IMR-90 (cell line): ENCODE results near the gene PXT1. TPM values are rescaled to one million over a fixed set of nuclear protein-coding genes. Genes with fewer than 3 reads are reported as not detected.

ENCODE experiments used
- ATAC-seq: fragments of 200-7000 bp; cut with Tn5 transposase; 2 replicates; pipeline ENCODE4 v1.9.1; 2020; ENCODE audit warnings: low read depth, mild to moderate bottlenecking, moderate library complexity
- BruUV-seq: library from RNA; stranded (reverse); fragments of 400-500 nt; replicated peaks from 2 replicates; lab custom pipeline; 2021; lab: Mats Ljungman, UMichigan
- CTCF ChIA-PET: fragments of 300-600 bp; formaldehyde crosslinking; extraction: SDS; loops from one replicate; lab custom pipeline; 2021; ENCODE audit warnings: antibody characterized with exemption; lab: Yijun Ruan, JAX
- POLR2A ChIA-PET: fragments of 300-600 bp; sonication (Branson Sonifier 250); formaldehyde crosslinking; loops from one replicate; lab custom pipeline; 2022; ENCODE audit warnings: antibody characterized with exemption; ENCODE audit not compliant: unreplicated experiment; lab: Charles Lee
- DNase-seq: peaks from one replicate; pipeline ENCODE4 v3.0.0; 2013
- H2AFZ ChIP-seq: replicated peaks from 2 replicates; pipeline ENCODE3; 2013; ENCODE audit warnings: low read length, mild to moderate bottlenecking; ENCODE audit not compliant: poor library complexity
- H2AK5ac ChIP-seq: 2 replicates; pipeline ENCODE4 v1.6.1; 2013; ENCODE audit warnings: low read depth, low read length, inconsistent platforms
- H2AK9ac ChIP-seq: replicated peaks from 2 replicates; pipeline ENCODE3; 2013; ENCODE audit warnings: mild to moderate bottlenecking, low read depth, low read length, moderate library complexity; ENCODE audit not compliant: poor library complexity
- H2BK120ac ChIP-seq: 2 replicates; pipeline ENCODE4 v1.6.1; 2013; ENCODE audit warnings: low read depth, low read length, inconsistent platforms
- H2BK15ac ChIP-seq: 3 replicates; pipeline ENCODE4 v1.6.1; 2013; ENCODE audit warnings: low read depth, low read length, inconsistent platforms
- H2BK20ac ChIP-seq: 2 replicates; pipeline ENCODE4 v1.6.1; 2013; ENCODE audit warnings: low read depth, mild to moderate bottlenecking, inconsistent platforms, low read length, moderate library complexity
- H2BK5ac ChIP-seq: 2 replicates; pipeline ENCODE4 v1.6.1; 2013; ENCODE audit warnings: mild to moderate bottlenecking, low read depth, low read length, inconsistent platforms; ENCODE audit not compliant: poor library complexity, severe bottlenecking
- H3K14ac ChIP-seq: replicated peaks from 2 replicates; pipeline ENCODE4 v1.6.1; 2013; ENCODE audit warnings: low read depth, low read length, inconsistent platforms
- H3K18ac ChIP-seq: 2 replicates; pipeline ENCODE4 v1.6.1; 2013; ENCODE audit warnings: low read depth, low read length, control low read depth
- H3K23ac ChIP-seq: 2 replicates; pipeline ENCODE4 v1.6.1; 2013; ENCODE audit warnings: low read depth, low read length, inconsistent platforms
- H3K27ac ChIP-seq: 2 replicates; pipeline ENCODE4 v1.5.1; 2013; ENCODE audit warnings: mild to moderate bottlenecking, control low read depth, low read length; ENCODE audit not compliant: insufficient read depth
- H3K27me3 ChIP-seq: 2 replicates; pipeline ENCODE4 v1.6.1; 2013; ENCODE audit warnings: low read length; ENCODE audit not compliant: control insufficient read depth, insufficient read depth
- H3K36me3 ChIP-seq: 2 replicates; pipeline ENCODE4 v1.6.1; 2013; ENCODE audit warnings: low read length, mixed read lengths; ENCODE audit not compliant: control insufficient read depth, insufficient read depth
- H3K4ac ChIP-seq: 2 replicates; pipeline ENCODE4 v1.6.1; 2013; ENCODE audit warnings: low read depth, low read length, inconsistent platforms
- H3K4me1 ChIP-seq: 2 replicates; pipeline ENCODE4 v1.6.1; 2013; ENCODE audit warnings: low read length, mixed read lengths; ENCODE audit not compliant: control insufficient read depth, insufficient read depth
- H3K4me2 ChIP-seq: 2 replicates; pipeline ENCODE4 v1.6.1; 2013; ENCODE audit warnings: low read depth, mild to moderate bottlenecking, control low read depth, low read length, moderate library complexity
- H3K4me3 ChIP-seq: 2 replicates; pipeline ENCODE4 v1.5.1; 2013; ENCODE audit warnings: low read depth, mild to moderate bottlenecking, control low read depth, low read length, moderate library complexity; ENCODE audit not compliant: insufficient read depth
- H3K56ac ChIP-seq: 2 replicates; pipeline ENCODE4 v1.6.1; 2013; ENCODE audit warnings: low read length, inconsistent platforms; ENCODE audit not compliant: insufficient read depth; ENCODE audit errors: extremely low read depth
- H3K79me1 ChIP-seq, 2 experiments: 2 replicates each; pipeline ENCODE4 v1.6.1; 2013; ENCODE audit warnings: low read length in 2 of 2, inconsistent platforms in 1 of 2, low read depth in 1 of 2
- H3K9ac ChIP-seq: 2 replicates; pipeline ENCODE4 v1.6.1; 2013; ENCODE audit warnings: low read depth, low read length, control low read depth
- H3K9me1 ChIP-seq: 2 replicates; pipeline ENCODE4 v1.6.1; 2013; ENCODE audit warnings: low read length, inconsistent platforms; ENCODE audit not compliant: insufficient read depth
- H3K9me3 ChIP-seq: 2 replicates; pipeline ENCODE4 v1.6.1; 2013; ENCODE audit warnings: low read length; ENCODE audit not compliant: control insufficient read depth, insufficient read depth
- H4K20me1 ChIP-seq: 2 replicates; pipeline ENCODE4 v1.6.1; 2013; ENCODE audit warnings: low read length, inconsistent platforms; ENCODE audit not compliant: insufficient read depth
- H4K5ac ChIP-seq: 2 replicates; pipeline ENCODE4 v1.6.1; 2013; ENCODE audit warnings: mild to moderate bottlenecking, low read depth, low read length, control low read depth
- H4K8ac ChIP-seq, 2 experiments: 2 replicates each; pipeline ENCODE4 v1.6.1; 2013; ENCODE audit warnings: low read depth in 2 of 2, low read length in 2 of 2, control low read depth in 1 of 2, inconsistent platforms in 1 of 2
- H4K91ac ChIP-seq: 2 replicates; pipeline ENCODE4 v1.6.1; 2013; ENCODE audit warnings: low read depth, low read length, inconsistent platforms; ENCODE audit not compliant: insufficient read depth
- BHLHE40 ChIP-seq: fragments of 150-350 bp; IDR thresholded peaks from 2 replicates; pipeline ENCODE4 v1.6.1; 2016; ENCODE audit warnings: mild to moderate bottlenecking, low read depth, low read length
- CEBPB ChIP-seq: IDR thresholded peaks from 2 replicates; pipeline ENCODE4 v1.6.1; 2012; ENCODE audit warnings: low read depth, low read length, improper control_type of control experiment
- CHD1 ChIP-seq: IDR thresholded peaks from 2 replicates; pipeline ENCODE4 v1.6.1; 2012; ENCODE audit warnings: low read depth, low read length, improper control_type of control experiment
- CTCF ChIP-seq: conservative IDR thresholded peaks from 2 replicates; pipeline ENCODE4 v1.5.1; 2012; ENCODE audit warnings: mild to moderate bottlenecking, low read depth, low read length, improper control_type of control experiment
- ELK1 ChIP-seq: fragments of 150-350 bp; IDR thresholded peaks from 2 replicates; pipeline ENCODE4 v1.6.1; 2016; ENCODE audit warnings: low read depth, mild to moderate bottlenecking, low read length, moderate library complexity, borderline replicate concordance
- FOS ChIP-seq: fragments of 150-350 bp; IDR thresholded peaks from 2 replicates; pipeline ENCODE4 v1.6.1; 2016; ENCODE audit warnings: low read depth, low read length
- MAFK ChIP-seq: IDR thresholded peaks from 2 replicates; pipeline ENCODE4 v1.6.1; 2012; ENCODE audit warnings: low read depth, low read length, improper control_type of control experiment
- MAZ ChIP-seq: IDR thresholded peaks from 2 replicates; pipeline ENCODE4 v1.6.1; 2012; ENCODE audit warnings: low read depth, mild to moderate bottlenecking, low read length, improper control_type of control experiment, moderate library complexity, borderline replicate concordance
- MXI1 ChIP-seq: IDR thresholded peaks from 2 replicates; pipeline ENCODE4 v1.6.1; 2012; ENCODE audit warnings: low read depth, mild to moderate bottlenecking, low read length, moderate library complexity, borderline replicate concordance
- NFE2L2 ChIP-seq: fragments of 150-350 bp; IDR thresholded peaks from 2 replicates; pipeline ENCODE4 v1.6.1; 2016; ENCODE audit warnings: low read depth, mild to moderate bottlenecking, low read length
- POLR2A ChIP-seq: IDR thresholded peaks from 2 replicates; pipeline ENCODE4 v1.6.1; 2012; ENCODE audit warnings: mild to moderate bottlenecking, low read depth, low read length
- RAD21 ChIP-seq: IDR thresholded peaks from 2 replicates; pipeline ENCODE4 v1.6.1; 2012; ENCODE audit warnings: low read length, improper control_type of control experiment
- RCOR1 ChIP-seq: IDR thresholded peaks from 2 replicates; pipeline ENCODE4 v1.6.1; 2012; ENCODE audit warnings: mild to moderate bottlenecking, low read length, improper control_type of control experiment; ENCODE audit not compliant: insufficient replicate concordance
- RFX5 ChIP-seq: IDR thresholded peaks from 2 replicates; pipeline ENCODE4 v1.8.0; 2012; ENCODE audit warnings: low read depth, mild to moderate bottlenecking, low read length, moderate library complexity
- SMC3 ChIP-seq: fragments of 150-350 bp; IDR thresholded peaks from 2 replicates; pipeline ENCODE4 v1.6.1; 2016; ENCODE audit warnings: low read depth, mild to moderate bottlenecking, antibody characterized with exemption, low read length, moderate library complexity
- USF2 ChIP-seq: fragments of 150-350 bp; IDR thresholded peaks from 2 replicates; pipeline ENCODE4 v1.6.1; 2017; ENCODE audit warnings: mild to moderate bottlenecking, antibody characterized with exemption, low read length, low read depth
- WGBS, 2 experiments: methylation state at CpG; one replicate each; pipeline versions ENCODE4 v1.1.5 to v1.1.7; 2013; ENCODE audit warnings: missing lambda C conversion rate in 2 of 2; ENCODE audit not compliant: insufficient read length in 1 of 2; ENCODE audit errors: extremely low coverage in 2 of 2; 5-methylcytosine and 5-hydroxymethylcytosine counted together
- dilution Hi-C: fragments of 300-500 bp; cut with HindIII; formaldehyde crosslinking; loops from one replicate; pipeline ENCODE4 v1.14.3; 2018; ENCODE audit warnings: low sequenced_read_pairs; ENCODE audit not compliant: unreplicated experiment
- in situ Hi-C: fragments of 300-500 bp; cut with MboI; formaldehyde crosslinking; loops from 3 replicates; pipeline ENCODE4 v1.14.3; 2019; ENCODE audit warnings: low sequenced_read_pairs, inconsistent platforms, mixed read lengths
- intact Hi-C: fragments of 100-400 bp; cut with micrococcal nuclease; formaldehyde crosslinking; loops from 2 replicates; pipeline ENCODE4 v1.10.0; 2022
- polyA plus RNA-seq, 3 experiments: library from polyadenylated mRNA; depleted of rRNA; stranded (reverse); fragments of >200 nt; gene quantifications; 2 replicates each; pipeline ENCODE4 v1.2.3, GENCODE V29; 2012; ENCODE audit warnings: low replicate concordance in 1 of 3
- total RNA-seq: library from RNA; depleted of rRNA; stranded (reverse); fragments of >200 nt; gene quantifications from 2 replicates; pipeline ENCODE4 v1.2.3, GENCODE V29; 2012

PXT1 gene
- total and polyA plus RNA-seq, 2 of the 4 experiments (the other 2 are of a cell fraction), result not detected

- Histone ChIP-seq H3K18ac (no peak overlapping the region), H2BK5ac (no peak overlapping the region), H3K4me2 (no peak overlapping the region), H2AFZ (no peak overlapping the region), H3K56ac (no peak overlapping the region), H4K5ac (no peak overlapping the region), H2AK5ac (no peak overlapping the region), H3K27ac (no peak overlapping the region), H3K9ac (no peak overlapping the region), H3K79me1 (no peaks in the 10 kb centered on the region), H3K9me3 (no peaks in the 10 kb centered on the region), H4K91ac (no peak overlapping the region), H2AK9ac (no peak overlapping the region), H3K9me1 (no peaks in the 10 kb centered on the region), H2BK15ac (no peak overlapping the region), H3K23ac (no peak overlapping the region), H3K14ac (no peak overlapping the region), H3K27me3 (peaks cover 32% of the 10 kb centered on the region), H3K4me1 (no peaks in the 10 kb centered on the region), H3K4me3 (no peak overlapping the region), H2BK120ac (no peak overlapping the region), H4K8ac (no peak overlapping the region), H4K20me1 (no peaks in the 10 kb centered on the region), H3K4ac (no peak overlapping the region), H3K36me3 (no peaks in the 10 kb centered on the region), H2BK20ac (no peak overlapping the region)
- ATAC-seq (no peak), DNase-seq (no peak)
- ChIA-PET POLR2A (no interaction called here), CTCF (no interaction called here)
- intact Hi-C loops (no loop called here), dilution Hi-C loops (no loop called here), in situ Hi-C loops (no loop called here)
- BruUV-seq, result no TSS peak
- 50% methylated on average over 2 of the region's 5 CpGs; no CpG with 5 or more reads in 1 of the 2 experiments for WGBS, 2 experiments
- TF ChIP-seq FOS (no peak), MAZ (no peak), RFX5 (no peak), SMC3 (no peak), POLR2A (no peak), RAD21 (no peak), CHD1 (no peak), USF2 (no peak), MAFK (no peak), MXI1 (no peak), CTCF (no peak), ELK1 (no peak), CEBPB (no peak), RCOR1 (no peak), BHLHE40 (no peak), NFE2L2 (no peak)
Observed at GRCh38 chr6:36377594-36377993, 65.1 kb downstream of the PXT1 start.
